IPS DF 6.9 (cell line): ENCODE results near the gene SORCS2.

Experiments
- DNase-seq: peaks from one replicate; pipeline ENCODE4 v3.0.0-alpha.2; 2013; ENCODE audit warnings: low read depth, low spot score
- H3K27ac ChIP-seq: one replicate; pipeline ENCODE4 v1.5.1; 2013; ENCODE audit warnings: low read length, control low read depth
- H3K27me3 ChIP-seq: 2 replicates; pipeline ENCODE4 v1.6.1; 2013; ENCODE audit warnings: mild to moderate bottlenecking, low read length; ENCODE audit not compliant: control insufficient read depth, insufficient read depth
- H3K36me3 ChIP-seq: 2 replicates; pipeline ENCODE4 v1.6.1; 2013; ENCODE audit warnings: low read length; ENCODE audit not compliant: control insufficient read depth, insufficient read depth
- H3K4me1 ChIP-seq: 2 replicates; pipeline ENCODE4 v1.6.1; 2013; ENCODE audit warnings: low read length; ENCODE audit not compliant: control insufficient read depth, insufficient read depth
- H3K4me3 ChIP-seq: 2 replicates; pipeline ENCODE4 v1.5.1; 2013; ENCODE audit warnings: mild to moderate bottlenecking, low read length
- H3K9me3 ChIP-seq: 2 replicates; pipeline ENCODE4 v1.6.1; 2013; ENCODE audit warnings: low read length, inconsistent platforms; ENCODE audit not compliant: control insufficient read depth, insufficient read depth
- WGBS: extraction: QIAGEN DNeasy Blood & Tissue Kit; methylation state at CpG from one replicate; pipeline ENCODE4 v1.1.7; 2013; ENCODE audit warnings: mixed read lengths, missing lambda C conversion rate; ENCODE audit not compliant: insufficient read length, insufficient coverage; 5-methylcytosine and 5-hydroxymethylcytosine counted together

Gene SORCS2

DNA sequence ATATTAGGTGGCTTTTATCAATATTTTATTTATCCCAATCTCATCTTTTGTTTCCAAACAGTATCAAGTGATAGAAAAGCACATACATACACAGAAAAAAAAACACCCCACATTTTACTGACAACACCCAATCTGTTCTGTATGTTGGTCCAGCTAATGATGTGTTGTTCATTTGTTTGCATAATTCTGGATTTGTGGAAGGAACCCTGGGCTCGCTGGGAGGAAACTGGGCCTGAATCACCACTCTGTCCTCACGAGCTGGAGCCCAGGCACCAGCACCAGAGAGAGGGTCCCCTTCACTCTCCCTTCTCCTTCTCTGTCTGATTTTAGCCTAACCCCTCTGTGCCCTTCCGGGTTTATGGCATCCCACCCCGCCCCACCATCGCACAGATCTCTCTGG, 162.6 kb downstream of the SORCS2 start:
- Histone ChIP-seq H3K27ac (no peak overlapping the region), H3K9me3 (no peaks in the 10 kb centered on the region), H3K4me1 (no peaks in the 10 kb centered on the region), H3K4me3 (no peak overlapping the region), H3K27me3 (no peaks in the 10 kb centered on the region), H3K36me3 (no peaks in the 10 kb centered on the region)
- no CpG with 5 or more reads among the region's 5 CpGs for WGBS
- no peak for DNase-seq

DNA sequence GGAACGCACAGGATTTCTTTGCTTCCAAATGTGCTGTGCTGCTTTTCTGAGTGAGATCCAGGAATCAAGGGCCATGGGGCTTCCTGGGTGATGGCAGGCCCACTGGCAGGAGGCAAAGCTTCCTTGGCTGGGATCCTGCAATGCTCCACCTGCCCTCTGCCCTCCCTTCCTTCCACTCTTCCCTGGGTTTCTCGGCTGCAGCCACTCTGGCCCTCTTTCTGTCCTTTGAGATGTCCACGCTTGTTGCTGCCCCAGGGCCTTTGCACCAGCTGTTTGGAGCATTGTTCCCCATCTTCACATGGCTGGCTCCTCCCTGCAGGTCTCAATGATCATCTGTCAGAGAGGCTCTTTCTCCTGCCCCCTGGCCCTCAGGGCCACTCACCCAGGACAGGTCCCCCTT, 163.5 kb downstream of the SORCS2 start:
- no peaks in the 10 kb centered on the region for H3K4me1 ChIP-seq
- no peaks in the 10 kb centered on the region for H3K27me3 ChIP-seq
- H3K4me3 ChIP-seq: no peak overlapping the region
- no peaks in the 10 kb centered on the region for H3K9me3 ChIP-seq
- DNase-seq: no peak
- no peaks in the 10 kb centered on the region for H3K36me3 ChIP-seq
- H3K27ac ChIP-seq: no peak overlapping the region
- WGBS: no CpG with 5 or more reads among the region's 3 CpGs

DNA sequence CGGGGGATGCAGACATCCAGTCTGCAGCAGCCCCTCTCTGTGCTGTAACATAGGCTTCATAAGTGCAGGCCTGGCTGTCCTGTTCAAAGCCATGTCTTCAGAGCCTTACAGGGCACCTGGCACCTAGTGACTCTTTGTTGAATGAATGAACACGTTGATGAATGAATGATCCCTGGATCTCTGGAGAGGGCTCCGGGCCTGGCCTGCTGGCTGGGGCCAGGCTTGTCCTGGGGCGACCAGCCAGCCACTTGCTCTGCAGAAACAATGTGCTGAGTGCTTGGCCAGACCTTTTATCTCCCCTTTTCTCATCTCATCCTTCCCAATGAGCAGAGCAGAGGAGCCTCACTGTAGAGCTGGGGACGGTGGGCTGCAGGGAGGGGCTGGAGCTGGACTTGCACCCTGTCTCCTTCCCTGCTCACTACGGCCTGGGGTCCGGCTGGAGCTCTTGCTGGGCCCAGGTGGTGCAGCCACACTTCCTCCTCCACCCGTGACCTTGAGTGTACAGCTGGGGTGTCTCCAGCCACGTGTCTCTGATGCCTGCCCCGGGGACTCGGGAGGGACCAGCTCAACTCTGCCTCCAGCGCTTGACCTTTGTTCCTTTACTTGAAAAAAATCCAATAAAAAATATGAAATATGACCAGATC, 164.5 kb downstream of the SORCS2 start:
- no peak overlapping the region for H3K27ac ChIP-seq
- WGBS: no CpG with 5 or more reads among the region's 12 CpGs
- DNase-seq: no peak

DNA sequence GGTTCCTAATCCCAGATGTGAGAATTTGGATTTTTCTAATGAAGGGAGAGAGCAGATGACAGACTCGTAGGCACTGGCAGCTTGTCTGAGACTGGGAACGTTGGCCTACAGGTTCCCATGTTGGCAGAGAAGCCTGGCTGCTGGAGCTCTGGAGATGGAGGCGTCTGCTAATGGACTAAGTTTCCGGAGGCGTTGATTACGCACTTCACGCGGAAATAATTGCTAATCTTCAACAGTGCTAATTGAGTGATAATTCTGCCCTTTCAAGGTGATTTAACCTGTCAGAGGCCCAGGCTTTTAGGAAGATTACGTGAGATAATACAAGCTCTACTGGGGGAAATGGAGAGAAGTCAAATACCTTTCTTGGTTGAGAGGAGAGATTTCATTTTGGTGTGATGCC, 165.0 kb downstream of the SORCS2 start:
- H3K36me3 ChIP-seq: no peaks in the 10 kb centered on the region
- no peaks in the 10 kb centered on the region for H3K4me1 ChIP-seq
- no peaks in the 10 kb centered on the region for H3K9me3 ChIP-seq
- H3K27me3 ChIP-seq: no peaks in the 10 kb centered on the region
- H3K4me3 ChIP-seq: no peak overlapping the region
- no peak overlapping the region for H3K27ac ChIP-seq
- no CpG with 5 or more reads among the region's 9 CpGs for WGBS
- DNase-seq: no peak

More for the DNA sequence above, 164.5 kb downstream of the SORCS2 start:
- Histone ChIP-seq H3K36me3 (no peaks in the 10 kb centered on the region), H3K4me3 (no peak overlapping the region), H3K9me3 (no peaks in the 10 kb centered on the region), H3K4me1 (no peaks in the 10 kb centered on the region), H3K27me3 (no peaks in the 10 kb centered on the region)

DNA sequence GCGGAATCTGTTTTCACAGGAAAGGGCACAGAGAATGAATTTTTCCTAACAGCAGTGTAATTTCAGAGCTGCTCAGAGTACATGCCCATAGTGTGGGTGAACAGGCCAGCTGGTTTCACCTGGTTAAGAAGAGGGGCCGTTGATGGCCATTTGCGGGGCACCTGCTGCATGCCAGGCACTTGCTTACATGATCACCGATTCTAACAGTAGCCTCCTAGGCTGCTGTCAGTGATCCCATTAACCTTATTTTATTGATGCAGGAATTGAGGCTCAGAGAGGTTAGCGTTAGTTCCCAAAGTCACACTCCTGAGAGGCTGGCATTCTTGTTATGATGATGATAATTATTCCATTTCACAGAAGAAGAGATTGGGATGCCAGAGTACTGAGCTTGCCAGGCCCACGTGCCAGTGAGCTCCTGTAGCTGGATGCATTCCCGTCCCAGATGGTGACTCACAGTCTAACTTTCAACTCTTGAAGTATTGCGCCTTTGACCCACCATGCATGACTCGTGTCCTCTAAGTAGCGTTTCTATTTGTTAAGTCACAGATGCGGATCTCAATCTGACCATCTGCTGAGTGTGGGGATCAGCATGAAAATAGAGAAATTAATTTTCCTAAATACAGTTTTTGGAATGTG, 165.9 kb downstream of the SORCS2 start:
- Histone ChIP-seq H3K4me3 (no peak overlapping the region), H3K9me3 (no peaks in the 10 kb centered on the region), H3K27me3 (no peaks in the 10 kb centered on the region), H3K4me1 (no peaks in the 10 kb centered on the region), H3K36me3 (no peaks in the 10 kb centered on the region), H3K27ac (no peak overlapping the region)
- WGBS: no CpG with 5 or more reads among the region's 11 CpGs
- no peak for DNase-seq

DNA sequence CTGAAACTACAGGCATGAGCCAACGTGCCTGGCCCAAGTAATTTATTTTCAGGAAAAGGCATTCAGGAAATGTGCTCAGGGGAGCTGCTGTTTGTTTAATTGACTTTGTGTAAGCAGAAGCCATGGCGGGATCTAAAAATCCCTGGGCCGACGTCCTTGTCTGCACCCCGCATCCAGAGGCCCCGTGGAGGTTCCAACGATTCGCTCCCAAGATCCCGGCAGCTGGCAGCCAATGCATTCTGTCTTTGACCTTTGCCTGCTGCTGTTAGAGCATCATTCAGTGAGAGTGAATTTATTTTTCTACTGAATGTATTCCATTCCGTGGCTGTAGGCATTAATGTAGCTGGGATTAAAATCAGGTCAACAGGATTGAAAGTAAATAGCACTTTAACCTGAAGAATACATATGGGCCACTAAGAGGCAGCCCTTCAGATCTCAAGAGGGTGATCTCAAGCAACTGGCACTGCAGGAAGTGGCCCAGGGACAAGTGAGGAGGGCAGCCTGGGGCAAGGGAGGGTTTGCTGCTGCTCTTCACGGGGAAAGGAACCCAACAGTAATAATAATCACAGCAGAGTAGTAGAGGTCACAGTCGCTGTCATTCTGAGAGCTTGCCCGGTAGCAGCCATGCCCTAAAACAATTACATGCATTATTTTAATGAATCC, 167.2 kb downstream of the SORCS2 start:
- no peaks in the 10 kb centered on the region for H3K9me3 ChIP-seq
- H3K4me3 ChIP-seq: no peak overlapping the region
- DNase-seq: no peak
- H3K36me3 ChIP-seq: no peaks in the 10 kb centered on the region
- no peaks in the 10 kb centered on the region for H3K4me1 ChIP-seq
- no CpG with 5 or more reads among the region's 13 CpGs for WGBS
- H3K27me3 ChIP-seq: no peaks in the 10 kb centered on the region
- no peak overlapping the region for H3K27ac ChIP-seq

DNA sequence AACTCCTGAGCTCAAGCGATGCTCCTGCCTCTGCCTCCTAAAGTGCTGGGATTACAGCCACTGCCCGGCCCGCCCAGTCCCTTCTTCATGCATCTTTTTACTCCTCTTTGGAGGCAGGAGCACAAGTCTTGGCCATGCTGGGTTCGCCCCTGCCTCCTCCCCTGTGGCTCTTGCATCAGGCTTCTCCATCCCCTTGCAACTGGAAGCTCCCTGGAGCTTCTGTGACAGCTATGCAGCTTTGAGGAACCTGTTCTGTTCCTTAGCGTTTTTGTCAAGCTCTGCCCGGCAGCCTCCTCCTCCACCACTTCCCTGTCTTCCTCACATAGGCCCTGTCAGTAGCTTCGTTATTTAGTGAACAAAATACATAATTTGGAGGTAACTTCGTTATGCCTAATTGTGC, 168.5 kb downstream of the SORCS2 start:
- H3K9me3 ChIP-seq: no peaks in the 10 kb centered on the region
- DNase-seq: no peak
- H3K36me3 ChIP-seq: no peaks in the 10 kb centered on the region
- no peak overlapping the region for H3K27ac ChIP-seq
- H3K4me1 ChIP-seq: no peaks in the 10 kb centered on the region
- no peak overlapping the region for H3K4me3 ChIP-seq
- no peaks in the 10 kb centered on the region for H3K27me3 ChIP-seq
- no CpG with 5 or more reads among the region's 8 CpGs for WGBS

DNA sequence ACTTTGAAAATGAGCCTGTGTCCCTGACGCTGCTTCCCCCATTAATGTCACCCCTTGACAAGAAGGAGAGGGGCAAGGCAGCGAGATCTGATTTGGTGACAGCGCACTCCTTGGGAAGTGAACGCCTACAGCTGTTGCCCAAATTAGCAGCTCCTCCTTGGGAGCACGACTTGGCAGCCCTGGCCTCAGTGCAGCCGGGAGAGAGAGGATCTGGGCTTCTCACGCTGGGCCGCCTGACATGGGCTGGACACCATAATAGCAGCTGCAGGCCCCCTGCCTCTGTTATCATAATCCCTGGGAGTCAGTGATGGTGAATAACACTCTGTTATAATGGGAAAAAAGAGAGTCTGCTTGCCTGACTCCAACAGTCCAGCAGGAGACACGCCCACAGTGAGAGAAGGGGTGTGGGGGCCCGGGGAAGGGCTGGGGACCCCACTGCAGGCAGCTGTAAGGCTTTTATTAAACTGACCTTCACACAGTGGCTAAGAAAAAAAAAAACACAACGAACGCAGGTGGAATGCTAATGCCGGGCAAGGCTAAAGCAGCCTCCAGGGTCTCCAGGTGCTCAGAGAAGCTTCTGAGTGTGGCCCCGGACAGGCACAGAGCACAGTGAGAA, 169.1 kb downstream of the SORCS2 start:
- Histone ChIP-seq H3K27me3 (no peaks in the 10 kb centered on the region), H3K4me3 (no peak overlapping the region), H3K4me1 (no peaks in the 10 kb centered on the region), H3K27ac (no peak overlapping the region), H3K36me3 (no peaks in the 10 kb centered on the region), H3K9me3 (no peaks in the 10 kb centered on the region)
- no peak for DNase-seq
- WGBS: no CpG with 5 or more reads among the region's 14 CpGs

DNA sequence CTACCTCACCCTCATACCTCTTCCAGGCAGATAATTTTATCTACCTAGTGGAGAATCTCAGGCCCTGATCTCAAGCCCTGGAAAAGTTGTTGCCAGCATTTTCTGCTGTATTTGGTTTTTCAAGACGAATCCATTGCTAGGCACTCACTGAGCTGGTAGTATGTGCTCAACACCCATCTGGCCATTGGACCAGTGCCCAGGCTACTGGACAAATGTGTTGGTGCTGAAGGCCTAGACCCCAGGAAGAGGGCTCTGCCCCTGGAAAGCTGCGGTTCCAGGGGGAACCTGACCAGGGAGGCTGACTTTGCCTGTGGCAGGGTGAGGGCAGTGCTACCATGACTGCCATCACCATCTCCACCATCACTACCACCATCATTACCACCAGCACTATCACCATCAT, 170.0 kb downstream of the SORCS2 start:
- DNase-seq: no peak
- H3K4me1 ChIP-seq: no peaks in the 10 kb centered on the region
- H3K27ac ChIP-seq: no peak overlapping the region
- no CpG with 5 or more reads among the region's 2 CpGs for WGBS
- no peaks in the 10 kb centered on the region for H3K9me3 ChIP-seq
- H3K4me3 ChIP-seq: no peak overlapping the region
- no peaks in the 10 kb centered on the region for H3K27me3 ChIP-seq
- H3K36me3 ChIP-seq: no peaks in the 10 kb centered on the region

DNA sequence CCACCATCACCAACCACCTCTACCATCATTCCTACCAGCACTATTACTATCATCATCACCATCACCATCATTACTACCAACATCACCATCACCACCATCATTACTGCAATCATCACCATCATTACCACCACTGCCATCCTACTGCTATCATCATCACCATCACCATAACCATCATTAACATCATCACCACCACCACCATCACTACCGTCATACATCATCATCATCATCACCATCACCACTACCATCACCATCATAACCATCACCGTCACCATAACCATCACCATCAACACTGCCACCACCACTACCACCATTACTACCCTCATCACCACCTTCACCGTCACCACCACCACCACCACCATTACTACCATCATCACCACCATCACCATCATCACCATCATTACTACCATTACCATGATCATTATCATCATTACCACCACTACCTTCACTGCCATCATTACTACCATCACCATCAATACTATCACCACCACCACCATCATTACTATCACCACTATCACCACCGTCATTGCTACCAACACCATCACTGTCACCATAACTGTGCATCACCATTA, 170.6 kb downstream of the SORCS2 start:
- H3K27ac ChIP-seq: no peak overlapping the region
- no peaks in the 10 kb centered on the region for H3K27me3 ChIP-seq
- H3K36me3 ChIP-seq: no peaks in the 10 kb centered on the region
- no peak for DNase-seq
- H3K4me3 ChIP-seq: no peak overlapping the region
- H3K4me1 ChIP-seq: no peaks in the 10 kb centered on the region
- WGBS: 100% methylated on average over 2 of the region's 4 CpGs
- no peaks in the 10 kb centered on the region for H3K9me3 ChIP-seq
